Stomach (tissue), 9 donors: Measurements from ENCODE around the gene P2RX6. TPM values are rescaled to one million over a fixed set of nuclear protein-coding genes. Genes with fewer than 3 reads are reported as not detected.
A peak's percentile ranks its signal among the peaks of the same experiment; 100 is the strongest.
"Not testable (repeated sequence)": the region's sequence is repeated elsewhere in the genome, so short reads cannot be mapped to it uniquely, and the experiment has no call there.

Experiments used
- DNase-seq, 2 donors: peaks; one replicate each; pipeline versions ENCODE4 v3.0.0 to v3.0.0-alpha.2; 2013 to 2019
- H3K27ac ChIP-seq, 5 donors: fragments of 200-600 bp in 4 of 5; sonication (generic) in 4 of 5; one replicate each; pipeline ENCODE4 v1.5.1; 2013 to 2019; ENCODE audit warnings: mild to moderate bottlenecking in 1 of 5, moderate library complexity in 1 of 5
- H3K27me3 ChIP-seq, 3 donors: fragments of 200-600 bp; sonication (generic); one replicate each; pipeline ENCODE4 v1.5.1; 2017 to 2019; ENCODE audit warnings: mixed run types in 1 of 3
- H3K36me3 ChIP-seq, 4 donors: fragments of 200-600 bp; sonication (generic); 1 replicate in 3 of 4; 2 replicates in 1 of 4; pipeline ENCODE4 v1.5.1; 2016 to 2019
- H3K4me1 ChIP-seq, 4 donors: fragments of 200-600 bp; sonication (generic); one replicate each; pipeline ENCODE4 v1.5.1; 2016 to 2019
- H3K4me3 ChIP-seq, 4 donors: fragments of 200-600 bp; sonication (generic) in 3 of 4; one replicate each; pipeline ENCODE4 v1.5.1; 2016 to 2019; ENCODE audit warnings: mild to moderate bottlenecking in 1 of 4
- H3K9me3 ChIP-seq, 4 donors: fragments of 200-600 bp; sonication (generic); one replicate each; pipeline ENCODE4 v1.5.1; 2016 to 2019
- EP300 ChIP-seq: sonication (generic); formaldehyde crosslinking; IDR thresholded peaks from one replicate; pipeline ENCODE4 v1.6.1; 2017; ENCODE audit warnings: antibody characterized with exemption
- POLR2A ChIP-seq, 4 donors: fragments of 450-650 bp; IDR thresholded peaks; one replicate each; pipeline ENCODE4 v1.6.1; 2016; ENCODE audit warnings: antibody characterized with exemption in 4 of 4, control low read depth in 2 of 4, mild to moderate bottlenecking in 1 of 4, moderate library complexity in 1 of 4
- POLR2AphosphoS5 ChIP-seq, 3 donors: sonication (generic); formaldehyde crosslinking; IDR thresholded peaks; one replicate each; pipeline ENCODE4 v1.6.1; 2016; ENCODE audit warnings: antibody characterized with exemption in 3 of 3
- whole genome bisulfite sequencing, 5 donors: extraction: QIAGEN DNeasy Blood & Tissue Kit in 3 of 5; methylation state at CpG; one replicate each; pipeline versions ENCODE4 v1.1.5 to v1.1.7; 2013 to 2018; 5-methylcytosine and 5-hydroxymethylcytosine counted together
- intact Hi-C: fragments of 100-400 bp; cut with DNase I; formaldehyde crosslinking; loops from one replicate; pipeline ENCODE4 v1.15.1; 2023; ENCODE audit warnings: low total_unique reads
- polyA plus RNA-seq, 3 donors: library from polyadenylated mRNA; stranded (reverse); fragments of 200-250 nt; gene quantifications; one replicate each; pipeline ENCODE4 v1.2.3, GENCODE V29; 2013
- total RNA-seq, 5 donors: library from RNA; depleted of rRNA; stranded (reverse); fragments of >200 nt; gene quantifications; one replicate each; pipeline versions ENCODE4 v1.1.0 to v1.2.3, GENCODE V29; 2014 to 2016
- TF ChIP-seq, protein P1 (sequence below), 7 experiments: fragments of 450-650 bp in 4 of 7; fragments of 200-600 bp in 3 of 7; sonication (generic) in 3 of 7; IDR thresholded peaks; one replicate each; pipeline ENCODE4 v1.5.1; 2016 to 2019; ENCODE audit warnings: antibody characterized with exemption in 7 of 7, control low read depth in 2 of 7, mild to moderate bottlenecking in 1 of 7
- donor health status: healthy with polysubstance abuse.
- donor health status: Bipolar disorder and iron deficiency.
- donor health status: healthy.

P2RX6 gene
- total and polyA plus RNA-seq, 8 donors = 0.10 to 0.55 (median 0.31) TPM; not detected in 5

DNA sequence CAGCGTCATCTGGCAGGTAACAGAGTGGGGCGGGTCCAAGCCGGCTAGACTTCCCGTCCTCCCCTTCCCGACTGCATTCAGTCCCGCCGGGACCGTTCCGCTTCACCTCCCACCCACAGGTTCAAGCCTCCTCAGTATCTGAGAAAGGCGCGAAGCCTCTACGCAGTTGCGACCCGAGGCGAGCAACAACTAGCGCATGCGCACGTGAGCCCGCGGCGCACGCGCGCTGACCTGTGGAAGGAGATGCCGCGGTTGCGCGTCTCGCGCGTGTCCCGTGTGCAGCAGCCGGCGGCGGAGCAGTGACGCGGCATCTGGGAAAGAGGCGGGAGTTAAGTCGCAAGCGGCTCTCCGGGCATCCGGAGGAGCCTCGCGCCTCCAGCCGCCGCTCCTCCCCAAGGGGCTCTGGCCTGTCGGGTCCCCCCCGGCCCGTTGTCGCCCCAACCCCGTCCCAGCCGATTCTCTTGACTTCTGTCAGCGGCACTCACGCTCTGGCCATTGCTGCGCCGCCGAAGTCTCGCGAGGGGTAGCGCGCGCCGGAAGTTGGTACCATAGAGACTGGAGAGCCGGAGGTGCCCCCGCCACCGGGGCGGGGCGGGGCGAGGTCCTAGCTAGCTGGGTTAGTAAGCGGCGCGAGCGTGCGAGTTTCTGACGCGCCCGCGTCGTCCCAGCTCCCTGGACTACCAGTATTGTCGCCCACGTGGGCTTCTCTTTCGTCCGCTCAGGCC is 13.2 kb upstream of the P2RX6 start, which contains the start of gene THAP7:
THAP7 (minus strand) TSS at position 518 of the 725 bp plus-strand sequence; CDS start at position 311, 207 bp downstream.
- no peaks in the 10 kb centered on the region for H3K9me3 ChIP-seq
- H3K4me3 ChIP-seq = peak within 1 kb of the TSS; percentile 60 to 83 (median 64)
- peak within 1 kb of the TSS; percentile 91 to 99 (median 97) for H3K27ac ChIP-seq
- DNase-seq = peak; percentile 97 to 98
- peak in 2 of 4 donors; percentile 59 to 67 for TF ChIP-seq POLR2A (IDR thresholded peaks at IDR 0.05)
- TF ChIP-seq, protein P1, sequence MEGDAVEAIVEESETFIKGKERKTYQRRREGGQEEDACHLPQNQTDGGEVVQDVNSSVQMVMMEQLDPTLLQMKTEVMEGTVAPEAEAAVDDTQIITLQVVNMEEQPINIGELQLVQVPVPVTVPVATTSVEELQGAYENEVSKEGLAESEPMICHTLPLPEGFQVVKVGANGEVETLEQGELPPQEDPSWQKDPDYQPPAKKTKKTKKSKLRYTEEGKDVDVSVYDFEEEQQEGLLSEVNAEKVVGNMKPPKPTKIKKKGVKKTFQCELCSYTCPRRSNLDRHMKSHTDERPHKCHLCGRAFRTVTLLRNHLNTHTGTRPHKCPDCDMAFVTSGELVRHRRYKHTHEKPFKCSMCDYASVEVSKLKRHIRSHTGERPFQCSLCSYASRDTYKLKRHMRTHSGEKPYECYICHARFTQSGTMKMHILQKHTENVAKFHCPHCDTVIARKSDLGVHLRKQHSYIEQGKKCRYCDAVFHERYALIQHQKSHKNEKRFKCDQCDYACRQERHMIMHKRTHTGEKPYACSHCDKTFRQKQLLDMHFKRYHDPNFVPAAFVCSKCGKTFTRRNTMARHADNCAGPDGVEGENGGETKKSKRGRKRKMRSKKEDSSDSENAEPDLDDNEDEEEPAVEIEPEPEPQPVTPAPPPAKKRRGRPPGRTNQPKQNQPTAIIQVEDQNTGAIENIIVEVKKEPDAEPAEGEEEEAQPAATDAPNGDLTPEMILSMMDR (IDR thresholded peaks at IDR 0.05) = no peak
- no peak for TF ChIP-seq EP300
- peak; percentile 92 to 95 (median 94) for TF ChIP-seq POLR2AphosphoS5 (IDR thresholded peaks at IDR 0.05)
- WGBS, 5 donors = 0% methylated on average over 45 to 83 of the region's 83 CpGs
- intact Hi-C loops = no loop called here
- H3K36me3 ChIP-seq = peaks cover 11 to 37% (median 36%) of the 10 kb centered on the region in 4 donors
- H3K4me1 ChIP-seq = peaks cover 36 to 49% (median 45%) of the 10 kb centered on the region in 4 donors
- H3K27me3 ChIP-seq = no peaks in the 10 kb centered on the region

- H3K27ac ChIP-seq = peak overlapping the region in 3 of 5 donors; percentile 2 to 97 (median 96)
- peaks cover 11 to 22% (median 16%) of the 10 kb centered on the region in 4 donors for H3K36me3 ChIP-seq
- peaks cover 36 to 43% (median 41%) of the 10 kb centered on the region in 4 donors for H3K4me1 ChIP-seq
- H3K4me3 ChIP-seq = no peak overlapping the region
- WGBS, 5 donors = 43 to 83% (median 61%) methylated on average over 3 to 4 of the region's 4 CpGs
- intact Hi-C loops = no loop called here
- peak in 1 of 2 donors; percentile 60 for DNase-seq
- no peaks in the 10 kb centered on the region for H3K9me3 ChIP-seq
- TF ChIP-seq POLR2A (IDR thresholded peaks at IDR 0.05) (no peak), POLR2AphosphoS5 (IDR thresholded peaks at IDR 0.05) (no peak), EP300 (no peak)
- TF ChIP-seq, protein P1 (IDR thresholded peaks at IDR 0.05) = no peak
- H3K27me3 ChIP-seq = no peaks in the 10 kb centered on the region
Observed at GRCh38 chr22:21003782-21004181, 11.2 kb upstream of the P2RX6 start.

DNA sequence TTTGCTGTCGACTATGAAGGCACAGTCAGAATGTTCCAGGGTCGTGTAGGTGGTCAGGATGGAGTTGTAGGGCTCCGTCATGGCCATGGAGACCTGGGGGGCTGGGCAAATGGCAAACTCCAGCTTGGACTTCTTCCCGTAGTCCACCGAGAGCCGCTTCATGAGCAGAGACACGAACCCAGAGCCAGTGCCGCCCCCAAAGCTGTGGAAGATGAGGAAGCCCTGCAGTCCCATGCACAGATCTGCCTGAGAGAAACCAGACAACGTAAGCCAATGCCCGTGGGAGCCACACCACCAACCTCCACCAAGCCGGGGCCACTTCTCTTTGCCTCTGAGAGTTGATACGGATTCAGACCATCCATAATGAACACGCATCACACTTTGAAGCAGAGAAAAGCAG is 5.8 kb upstream of the P2RX6 start:
- intact Hi-C loops, H3K27ac ChIP-seq, H3K36me3 ChIP-seq, H3K4me3 ChIP-seq, H3K9me3 ChIP-seq, H3K27me3 ChIP-seq, DNase-seq, H3K4me1 ChIP-seq: not testable (repeated sequence)
- 81 to 88% (median 85%) methylated on average over 12 to 13 of the region's 13 CpGs for WGBS, 5 donors

GRCh38 chr22:21009638-21010425 is 5.1 kb upstream of the P2RX6 start:
- Histone ChIP-seq H3K4me1 (peaks cover 5 to 16% (median 15%) of the 10 kb centered on the region in 4 donors), H3K4me3 (no peak overlapping the region), H3K36me3 (peaks cover 0 to 7% (median 0%) of the 10 kb centered on the region in 4 donors), H3K27me3 (no peaks in the 10 kb centered on the region), H3K9me3 (no peaks in the 10 kb centered on the region), H3K27ac (no peak overlapping the region)
- TF ChIP-seq EP300 (no peak), POLR2AphosphoS5 (IDR thresholded peaks at IDR 0.05) (no peak), POLR2A (IDR thresholded peaks at IDR 0.05) (no peak)
- TF ChIP-seq, protein P1 (IDR thresholded peaks at IDR 0.05) = no peak
- intact Hi-C loops = no loop called here
- DNase-seq = peak; percentile 48 to 90
- 47 to 51% (median 48%) methylated on average over 10 of the region's 10 CpGs for WGBS, 5 donors
